HG02759 (cell line): ENCODE data around the gene PTPRG.

ENCODE experiments used
- ATAC-seq: cut with Tn5 transposase; IDR thresholded peaks from one replicate; pipeline ENCODE4 v1.9.1; 2021; ENCODE audit warnings: mild to moderate bottlenecking, moderate library complexity; ENCODE audit not compliant: unreplicated experiment

PTPRG gene

GRCh38 chr3:61788623-61789507 lies 227.5 kb downstream of the PTPRG start:
- ATAC-seq: no peak

DNA sequence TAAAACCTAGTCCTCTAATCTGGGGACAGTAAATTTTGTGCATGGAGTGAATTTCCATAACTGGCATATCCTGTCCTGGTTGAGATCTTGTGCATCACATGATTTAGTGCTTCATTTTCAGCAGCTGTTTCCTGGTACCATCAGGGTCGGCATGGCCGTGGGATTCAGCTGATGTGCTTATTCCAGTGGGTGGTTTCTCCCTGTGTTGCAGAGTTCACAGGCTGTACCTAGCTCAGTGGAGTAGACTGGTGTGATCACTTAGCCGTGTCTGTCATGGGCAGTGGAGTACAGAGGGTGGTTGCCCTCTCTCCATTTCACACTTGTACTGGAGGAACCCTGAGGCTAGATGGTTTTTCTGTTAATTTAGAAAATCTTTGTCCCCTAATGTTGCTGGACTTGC lies 228.5 kb downstream of the PTPRG start:
- no peak for ATAC-seq

DNA sequence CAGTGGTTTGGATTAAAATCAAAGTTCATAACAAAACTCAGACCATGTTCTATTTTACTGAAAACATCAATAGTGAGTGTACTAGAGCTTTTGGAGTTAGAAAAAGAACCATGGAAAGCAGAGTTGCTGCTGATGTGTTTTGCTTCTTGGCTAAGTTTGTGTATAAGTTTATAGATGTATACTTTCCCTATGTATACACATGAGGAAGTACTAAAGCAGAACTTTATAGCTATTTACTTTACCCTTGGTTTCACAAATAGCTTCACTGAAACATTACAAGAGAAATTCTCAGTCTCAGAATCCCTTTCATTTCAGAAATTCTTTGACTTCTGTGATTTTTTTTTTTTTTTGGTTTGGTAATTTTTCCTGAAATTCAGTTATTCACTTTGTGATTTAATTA lies 229.0 kb downstream of the PTPRG start:
- ATAC-seq: no peak

- ATAC-seq: no peak
Observed at GRCh38 chr3:61793056-61793455, 231.7 kb downstream of the PTPRG start.

GRCh38 chr3:61793521-61793920 lies 232.2 kb downstream of the PTPRG start:
- no peak for ATAC-seq

GRCh38 chr3:61794341-61794740 lies 233.0 kb downstream of the PTPRG start:
- no peak for ATAC-seq

DNA sequence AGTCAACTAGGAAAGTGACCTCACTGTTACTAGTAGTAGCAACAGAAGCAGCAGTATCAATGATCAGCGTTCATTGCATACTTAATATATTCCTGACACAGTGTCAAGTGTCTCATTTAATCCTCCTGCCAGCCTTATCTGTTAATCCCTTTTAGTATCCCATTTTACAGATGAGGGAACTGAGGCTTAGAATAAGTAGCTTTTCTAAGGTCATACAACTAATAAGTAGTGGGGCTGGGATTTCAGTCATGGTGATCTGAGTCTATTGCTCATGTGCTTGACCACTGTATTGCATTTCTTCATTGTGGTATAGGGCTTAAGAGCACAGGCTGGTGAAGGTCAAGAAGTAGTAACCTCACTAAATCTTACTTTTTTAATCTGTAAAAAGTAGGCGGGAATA lies 233.6 kb downstream of the PTPRG start:
- no peak for ATAC-seq

DNA sequence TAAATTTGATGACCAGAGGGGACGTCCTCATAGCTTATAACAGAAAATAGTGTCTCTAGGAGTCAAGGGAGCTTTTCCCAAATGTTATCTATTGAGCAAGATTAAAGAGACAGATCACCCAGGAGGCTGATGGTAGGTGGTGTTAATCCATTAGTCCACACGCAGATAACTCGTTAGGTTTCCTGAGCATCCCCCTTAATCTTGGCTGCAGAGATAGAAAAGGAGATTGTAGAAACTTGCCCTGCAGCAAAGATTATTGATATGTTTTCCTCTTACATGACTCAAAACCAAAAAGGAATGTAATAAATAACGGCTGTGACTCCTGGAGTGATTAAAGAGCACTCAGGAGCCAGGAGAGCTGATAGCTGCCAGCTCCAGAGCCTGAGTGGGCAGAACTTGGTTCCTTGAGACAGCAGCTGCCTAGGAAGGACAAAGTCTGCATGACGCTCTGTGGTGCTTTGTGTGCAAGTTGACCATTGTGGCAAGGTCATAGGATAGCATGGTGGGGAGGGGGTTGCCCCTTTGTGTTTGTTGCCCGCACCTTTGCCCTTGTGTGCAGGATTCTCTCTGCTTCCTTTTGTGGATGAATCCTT lies 234.8 kb downstream of the PTPRG start:
- ATAC-seq: no peak

DNA sequence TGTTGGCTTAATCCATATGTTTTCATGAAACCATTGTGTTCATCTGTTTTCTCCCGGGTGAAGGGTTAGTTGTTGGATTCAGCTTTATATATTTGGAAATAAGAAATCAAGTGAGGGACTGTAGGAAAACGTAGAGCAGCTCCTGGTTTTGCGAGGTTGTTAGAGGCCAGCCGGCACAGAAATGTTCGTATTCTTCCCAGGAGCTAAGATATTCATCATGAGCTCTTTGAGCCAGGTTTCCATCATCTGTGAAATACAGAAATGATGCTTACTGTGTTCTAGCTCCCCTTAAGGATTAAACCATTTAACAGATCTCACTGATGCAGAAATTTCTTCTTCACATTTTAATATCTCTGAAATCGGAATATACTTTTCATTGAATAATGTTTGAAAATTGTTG lies 235.5 kb downstream of the PTPRG start:
- ATAC-seq: no peak

DNA sequence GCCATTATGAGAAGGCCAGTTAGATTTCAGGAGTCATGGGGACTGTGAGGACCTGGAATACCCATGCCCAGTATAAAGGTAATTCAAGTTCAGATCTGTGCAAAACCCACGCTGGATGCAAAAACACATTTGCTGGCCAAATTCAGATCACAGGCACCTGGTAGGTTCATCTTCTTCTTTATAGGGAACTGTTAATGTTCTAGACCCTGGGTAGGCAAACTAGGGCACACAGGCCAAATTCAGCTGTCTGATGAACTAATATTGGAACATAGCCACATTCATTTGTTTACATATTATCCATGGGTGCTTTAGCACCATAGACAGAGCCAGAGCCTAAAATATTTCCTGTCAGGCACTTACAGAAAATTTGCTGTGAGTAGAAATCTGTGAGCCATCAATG lies 241.4 kb downstream of the PTPRG start:
- ATAC-seq: no peak

DNA sequence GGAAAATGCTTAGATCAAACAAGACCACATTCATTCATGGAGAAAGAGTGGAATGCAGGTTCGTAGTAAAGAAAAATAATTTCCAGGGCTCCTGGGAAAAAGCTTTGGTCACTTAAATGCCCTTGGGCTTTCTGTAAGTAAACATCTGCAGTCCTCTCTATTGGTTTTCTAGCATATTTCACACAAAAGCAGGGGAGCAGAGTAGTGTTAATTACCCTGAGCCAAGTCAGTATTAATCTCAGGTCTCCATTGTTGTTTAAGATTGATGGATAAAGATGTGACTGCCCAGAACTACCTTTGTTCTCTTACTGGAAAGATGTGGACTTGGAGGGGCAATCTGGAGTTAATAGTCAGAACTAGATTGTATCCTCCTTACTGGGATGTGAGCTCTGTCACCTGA lies 242.6 kb downstream of the PTPRG start:
- no peak for ATAC-seq

DNA sequence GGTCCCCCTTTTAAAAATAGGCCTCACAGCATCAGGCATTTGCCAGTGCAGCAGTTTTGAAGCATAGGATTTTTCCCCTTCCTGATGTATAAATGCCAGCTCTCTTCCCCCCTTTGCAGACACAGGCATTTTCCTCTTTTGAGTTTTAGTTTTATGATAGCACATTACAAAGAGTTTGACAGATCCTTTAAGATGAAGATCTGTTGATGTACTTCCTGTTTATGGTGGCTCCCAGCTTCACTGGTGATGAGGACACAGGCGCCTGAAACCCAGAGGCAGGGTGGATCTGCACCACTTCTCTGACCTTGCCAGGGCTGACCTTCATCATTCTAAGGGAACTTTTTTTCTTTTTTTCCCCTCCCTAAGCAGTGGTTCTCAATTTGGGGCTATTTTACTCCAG lies 243.4 kb downstream of the PTPRG start:
- no peak for ATAC-seq

GRCh38 chr3:61805510-61806080 lies 244.2 kb downstream of the PTPRG start:
- no peak for ATAC-seq

DNA sequence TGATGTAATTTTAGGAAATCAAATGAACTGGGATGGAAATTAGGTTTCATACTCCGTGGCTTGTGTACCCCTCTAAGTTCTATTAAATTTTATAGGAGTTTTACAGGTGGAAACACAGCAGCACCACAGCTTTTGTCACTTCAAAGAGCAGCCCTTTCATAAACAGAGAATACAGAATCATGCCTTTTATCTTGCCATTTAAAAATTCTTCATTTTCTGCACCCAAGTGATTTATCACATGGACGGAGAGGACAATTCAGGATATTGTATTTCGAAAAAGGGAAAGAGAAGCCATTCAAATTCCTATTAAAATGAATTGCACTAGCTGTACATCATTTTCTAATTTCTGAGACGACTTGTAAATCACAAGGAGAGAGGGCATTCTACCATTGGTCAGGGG lies 245.4 kb downstream of the PTPRG start:
- no peak for ATAC-seq

DNA sequence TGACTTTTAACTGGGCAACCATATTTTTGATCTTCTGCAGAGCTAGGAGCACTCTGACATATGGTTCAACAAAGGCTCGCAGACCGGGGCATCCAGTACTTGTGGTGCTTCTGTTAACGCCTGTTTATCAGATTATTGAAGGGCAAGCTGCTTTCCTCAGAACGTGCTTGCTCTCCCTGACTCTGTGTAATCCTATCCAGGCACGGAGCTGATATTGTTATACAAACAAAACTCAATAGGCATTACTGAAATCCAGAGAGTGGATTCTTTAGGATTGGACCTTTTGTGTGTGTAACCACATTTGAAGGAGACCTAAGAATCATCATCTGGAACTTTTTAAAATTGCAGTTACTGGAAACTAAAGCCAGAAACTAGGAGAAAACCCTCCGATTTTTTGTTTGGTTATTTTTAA lies 246.5 kb downstream of the PTPRG start:
- no peak for ATAC-seq

- ATAC-seq: no peak
Observed at GRCh38 chr3:61808526-61808925, 247.2 kb downstream of the PTPRG start.

DNA sequence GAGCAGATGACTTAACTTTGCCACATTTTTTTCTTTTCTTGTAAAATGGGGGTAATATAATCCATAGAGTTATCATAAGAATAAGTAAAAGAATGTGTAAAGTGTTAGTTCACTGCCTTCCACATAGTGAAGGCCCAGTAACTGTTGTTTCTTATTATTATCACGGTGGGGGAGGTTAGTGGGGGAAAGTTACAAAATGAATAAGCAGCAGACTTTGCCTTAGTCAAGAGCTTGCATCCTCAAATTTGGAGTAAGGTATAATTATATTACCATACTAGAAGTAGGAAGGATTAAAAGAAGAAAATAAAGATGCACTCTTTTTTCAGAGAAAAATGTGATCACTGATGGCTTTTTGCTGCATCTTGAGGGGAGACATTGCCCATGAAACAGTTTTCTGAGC lies 247.6 kb downstream of the PTPRG start:
- ATAC-seq: no peak

- ATAC-seq: no peak
Observed at GRCh38 chr3:61809879-61810278, 248.5 kb downstream of the PTPRG start.

DNA sequence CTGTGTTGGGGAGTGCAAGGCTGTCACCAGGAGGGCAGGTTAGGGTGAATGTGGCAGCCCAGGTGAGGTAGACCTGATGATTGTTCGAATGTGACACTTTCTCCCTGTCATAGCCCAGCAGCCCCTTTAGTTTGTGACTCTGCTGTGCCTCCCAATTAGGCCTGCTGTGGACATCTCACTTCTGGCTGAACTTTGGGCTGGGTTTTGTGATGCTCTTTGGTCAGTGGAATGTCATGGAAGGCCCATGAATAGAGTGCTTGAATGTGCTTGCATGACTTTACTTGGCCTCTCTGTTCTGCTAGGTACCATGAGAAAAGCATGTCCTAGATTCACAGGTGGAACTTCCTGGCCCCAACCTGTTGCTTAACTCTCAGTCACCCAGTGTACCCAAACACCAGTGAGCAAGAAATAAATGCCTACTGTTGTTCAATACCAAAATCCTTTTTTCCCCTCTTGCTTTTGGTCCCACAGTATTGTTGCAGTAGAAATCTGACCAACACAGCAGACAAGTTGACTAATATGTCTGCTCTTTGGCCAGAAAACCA lies 249.7 kb downstream of the PTPRG start:
- no peak for ATAC-seq

- ATAC-seq: no peak
Observed at GRCh38 chr3:61811652-61812051, 250.3 kb downstream of the PTPRG start.

DNA sequence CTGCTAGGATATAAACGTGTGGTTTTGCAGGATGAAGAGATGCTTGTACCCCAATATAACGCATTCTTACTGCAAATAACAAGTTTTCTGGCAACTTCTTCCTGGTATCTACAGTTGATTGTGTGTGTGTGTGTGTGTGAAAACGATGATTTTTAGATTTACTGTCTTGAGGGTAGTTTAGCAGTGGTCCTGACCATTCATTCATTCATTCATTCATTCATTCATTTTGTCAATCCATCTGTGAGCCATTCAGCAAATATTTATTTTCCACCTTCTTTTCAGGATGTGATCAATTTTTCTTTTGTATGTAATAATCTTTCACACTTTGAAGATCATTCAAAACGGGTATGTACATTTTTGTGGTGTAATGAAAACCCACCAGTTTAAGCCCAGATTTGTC lies 250.7 kb downstream of the PTPRG start:
- no peak for ATAC-seq

- no peak for ATAC-seq
Observed at GRCh38 chr3:61812517-61812916, 251.1 kb downstream of the PTPRG start.
